Measurements from ENCODE around the gene PGAP1.

Gene PGAP1

GRCh38 chr2:196875414-196875813 lies 51.1 kb downstream of the PGAP1 start:
- no peak for DNase-seq

GRCh38 chr2:196873511-196873910 lies 53.0 kb downstream of the PGAP1 start:
- DNase-seq = no peak

- DNase-seq = no peak
These were observed 71.9 kb downstream of the PGAP1 start for GRCh38 chr2:196854629-196855028.

GRCh38 chr2:196853301-196854087 lies 73.0 kb downstream of the PGAP1 start:
- DNase-seq = no peak

- DNase-seq = no peak
These were observed 75.4 kb downstream of the PGAP1 start for GRCh38 chr2:196851088-196851487.

GRCh38 chr2:196849895-196850294 lies 76.6 kb downstream of the PGAP1 start:
- DNase-seq = no peak

- no peak for DNase-seq
These were observed 80.2 kb downstream of the PGAP1 start for GRCh38 chr2:196846295-196846694.

- no peak for DNase-seq
These were observed 81.1 kb downstream of the PGAP1 start for GRCh38 chr2:196845371-196845770.

- no peak for DNase-seq
These were observed 86.3 kb downstream of the PGAP1 start for GRCh38 chr2:196840171-196840570.

GRCh38 chr2:196839574-196839973 lies 86.9 kb downstream of the PGAP1 start:
- DNase-seq = no peak

GRCh38 chr2:196836440-196836839 lies 90.1 kb downstream of the PGAP1 start:
- DNase-seq = no peak

- DNase-seq = no peak
These were observed 95.8 kb downstream of the PGAP1 start for GRCh38 chr2:196830701-196831100.

GRCh38 chr2:196827356-196827755 lies 99.2 kb downstream of the PGAP1 start:
- no peak for DNase-seq

- no peak for DNase-seq
These were observed 102.6 kb downstream of the PGAP1 start for GRCh38 chr2:196823750-196824522.

GRCh38 chr2:196821195-196821594 lies 105.3 kb downstream of the PGAP1 start:
- no peak for DNase-seq

- DNase-seq = no peak
These were observed 117.2 kb downstream of the PGAP1 start, which contains the start of gene C2orf66 for GRCh38 chr2:196809260-196809659. TSS of gene C2orf66 (minus strand) at chr2:196809355. CDS start at chr2:196809336, 19 bp downstream.

- peak; percentile 28 for DNase-seq
These were observed 118.3 kb downstream of the PGAP1 start for GRCh38 chr2:196808083-196808665.

- no peak for DNase-seq
These were observed 122.1 kb downstream of the PGAP1 start for GRCh38 chr2:196804381-196804780.

GRCh38 chr2:196802401-196802800 lies 124.1 kb downstream of the PGAP1 start:
- no peak for DNase-seq

GRCh38 chr2:196801674-196802261 lies 124.7 kb downstream of the PGAP1 start:
- no peak for DNase-seq

- no peak for DNase-seq
These were observed 127.5 kb downstream of the PGAP1 start for GRCh38 chr2:196798980-196799379.

- DNase-seq = no peak
These were observed 133.6 kb downstream of the PGAP1 start for GRCh38 chr2:196792865-196793264.

GRCh38 chr2:196783431-196784094 lies 142.9 kb downstream of the PGAP1 start:
- no peak for DNase-seq
